GM18505 (cell line): ENCODE measurements around the gene LHX3.

Experiments
- ATAC-seq: cut with Tn5 transposase; IDR thresholded peaks from one replicate; pipeline ENCODE4 v1.9.1; 2021; ENCODE audit not compliant: unreplicated experiment
- POLR2A ChIP-seq: IDR thresholded peaks from 4 replicates; pipeline ENCODE4 v1.6.1; 2011; ENCODE audit warnings: borderline replicate concordance; ENCODE audit not compliant: insufficient read depth, insufficient read length; ENCODE audit errors: extremely low read depth

LHX3 gene

GRCh38 chr9:136235709-136236455 is 31.0 kb upstream of the LHX3 start:
- ATAC-seq: no peak
- TF ChIP-seq POLR2A: no peak

- no peak for TF ChIP-seq POLR2A
- no peak for ATAC-seq
Observed at GRCh38 chr9:136235171-136235570, 30.2 kb upstream of the LHX3 start.

- TF ChIP-seq POLR2A: no peak
- ATAC-seq: no peak
Observed at GRCh38 chr9:136234597-136234996, 29.7 kb upstream of the LHX3 start.

GRCh38 chr9:136233868-136234267 is 28.9 kb upstream of the LHX3 start:
- TF ChIP-seq POLR2A: no peak
- no peak for ATAC-seq

GRCh38 chr9:136233411-136233810 is 28.5 kb upstream of the LHX3 start:
- no peak for ATAC-seq
- TF ChIP-seq POLR2A: no peak

- no peak for ATAC-seq
- TF ChIP-seq POLR2A: no peak
Observed at GRCh38 chr9:136232969-136233368, 28.0 kb upstream of the LHX3 start.

- ATAC-seq: no peak
- no peak for TF ChIP-seq POLR2A
Observed at GRCh38 chr9:136231478-136232297, 26.8 kb upstream of the LHX3 start.

- ATAC-seq: no peak
- TF ChIP-seq POLR2A: no peak
Observed at GRCh38 chr9:136230773-136231172, 25.8 kb upstream of the LHX3 start.

GRCh38 chr9:136230365-136230764 is 25.4 kb upstream of the LHX3 start:
- no peak for TF ChIP-seq POLR2A
- no peak for ATAC-seq

- no peak for ATAC-seq
- TF ChIP-seq POLR2A: no peak
Observed at GRCh38 chr9:136229096-136230065, 24.5 kb upstream of the LHX3 start.

- TF ChIP-seq POLR2A: no peak
- no peak for ATAC-seq
Observed at GRCh38 chr9:136228107-136228875, 23.4 kb upstream of the LHX3 start.

GRCh38 chr9:136226680-136227407 is 21.9 kb upstream of the LHX3 start:
- no peak for ATAC-seq
- TF ChIP-seq POLR2A: no peak
